Erythroblast (primary cell): ENCODE data around the gene SLC7A10.

Experiments used
- GATA1 ChIP-seq: IDR thresholded peaks from 2 replicates; pipeline ENCODE4 v1.6.1; 2011; ENCODE audit warnings: low read depth, mild to moderate bottlenecking, control low read depth, low read length, moderate library complexity
- POLR2A ChIP-seq: IDR thresholded peaks from 2 replicates; pipeline ENCODE4 v1.6.1; 2011; ENCODE audit warnings: mild to moderate bottlenecking, low read length

DNA sequence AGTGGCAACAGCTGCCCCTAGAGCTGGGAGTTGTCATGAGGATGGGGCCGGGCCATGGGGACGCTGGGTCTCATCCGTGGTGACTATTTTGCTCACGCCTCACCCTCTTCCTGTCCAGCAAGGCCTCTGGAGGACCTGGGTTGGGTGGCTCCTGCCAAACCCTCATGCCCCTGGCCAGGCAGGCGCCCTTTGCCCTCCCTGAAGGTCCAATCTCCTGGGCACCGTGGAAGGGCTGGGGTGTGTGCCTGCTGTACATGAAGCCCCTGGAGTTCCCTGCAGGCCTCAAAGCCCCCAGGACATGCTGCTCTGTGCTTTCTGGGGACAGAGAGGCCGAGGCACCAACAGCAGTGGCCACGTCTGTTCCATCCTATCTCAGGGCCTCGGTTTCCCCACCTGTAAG is 17.7 kb downstream of the SLC7A10 start:
- TF ChIP-seq GATA1 (no peak), POLR2A (no peak)
